Endometrial microvascular endothelial cells (primary cell): ENCODE data around the gene PRDM1. TPM values are rescaled to one million over a fixed set of nuclear protein-coding genes. Genes with fewer than 3 reads are reported as not detected.
"Not testable (repeated sequence)": the region's sequence is repeated elsewhere in the genome, so short reads cannot be mapped to it uniquely, and the experiment has no call there.

Source experiments
- in situ Hi-C: cut with HindIII; loops from 2 replicates; pipeline ENCODE4 v1.10.0; 2017; ENCODE audit warnings: low sequenced_read_pairs, low pct_unique_long_range_greater_than_20kb; ENCODE audit errors: inconsistent ontology term
- total RNA-seq: library from RNA; depleted of rRNA; stranded (reverse); fragments of >200 nt; gene quantifications from one replicate; pipeline ENCODE4 v1.2.3, GENCODE V29; 2015; ENCODE audit errors: inconsistent ontology term

Gene PRDM1
- total RNA-seq, 1 donor from 2014 or later = 8.0 TPM

GRCh38 chr6:106146852-106147351, 60.8 kb downstream of the PRDM1 start:
- in situ Hi-C loops = no loop called here

- in situ Hi-C loops = no loop called here
Measured at GRCh38 chr6:106147476-106147875, 61.3 kb downstream of the PRDM1 start.

GRCh38 chr6:106149472-106150069, 63.4 kb downstream of the PRDM1 start:
- in situ Hi-C loops = no loop called here

- in situ Hi-C loops = not testable (repeated sequence)
Measured at GRCh38 chr6:106152476-106152875, 66.3 kb downstream of the PRDM1 start.

- in situ Hi-C loops = no loop called here
Measured at GRCh38 chr6:106152952-106153351, 66.8 kb downstream of the PRDM1 start.

- in situ Hi-C loops = no loop called here
Measured at GRCh38 chr6:106154326-106154725, 68.2 kb downstream of the PRDM1 start.

- in situ Hi-C loops = no loop called here
Measured at GRCh38 chr6:106155219-106155830, 69.2 kb downstream of the PRDM1 start.

GRCh38 chr6:106156413-106156812, 70.3 kb downstream of the PRDM1 start:
- in situ Hi-C loops = no loop called here

GRCh38 chr6:106156863-106157262, 70.7 kb downstream of the PRDM1 start:
- in situ Hi-C loops = no loop called here

- in situ Hi-C loops = no loop called here
Measured at GRCh38 chr6:106158816-106159215, 72.7 kb downstream of the PRDM1 start.

Other genes starting within 250 kb of the PRDM1 start
- 51.4 TPM for gene ATG5, start 239.4 kb downstream of the PRDM1 start, total RNA-seq